SU-DHL-6 (cell line): ENCODE results near the gene ZNF423.

Experiments used
- CTCF ChIP-seq: fragments of 200-600 bp; sonication (generic); IDR thresholded peaks from one replicate; pipeline ENCODE4 v1.5.1; 2017; ENCODE audit warnings: antibody characterized with exemption, mild to moderate bottlenecking, low read length, moderate library complexity; ENCODE audit not compliant: insufficient read depth, poor library complexity, severe bottlenecking
- EZH2phosphoT487 ChIP-seq: fragments of 200-600 bp; sonication (generic), shearing (Covaris generic); conservative IDR thresholded peaks from 2 replicates; pipeline ENCODE4 v1.6.1; 2018; ENCODE audit warnings: mild to moderate bottlenecking, antibody characterized with exemption, low read length, moderate library complexity, mixed read lengths

DNA sequence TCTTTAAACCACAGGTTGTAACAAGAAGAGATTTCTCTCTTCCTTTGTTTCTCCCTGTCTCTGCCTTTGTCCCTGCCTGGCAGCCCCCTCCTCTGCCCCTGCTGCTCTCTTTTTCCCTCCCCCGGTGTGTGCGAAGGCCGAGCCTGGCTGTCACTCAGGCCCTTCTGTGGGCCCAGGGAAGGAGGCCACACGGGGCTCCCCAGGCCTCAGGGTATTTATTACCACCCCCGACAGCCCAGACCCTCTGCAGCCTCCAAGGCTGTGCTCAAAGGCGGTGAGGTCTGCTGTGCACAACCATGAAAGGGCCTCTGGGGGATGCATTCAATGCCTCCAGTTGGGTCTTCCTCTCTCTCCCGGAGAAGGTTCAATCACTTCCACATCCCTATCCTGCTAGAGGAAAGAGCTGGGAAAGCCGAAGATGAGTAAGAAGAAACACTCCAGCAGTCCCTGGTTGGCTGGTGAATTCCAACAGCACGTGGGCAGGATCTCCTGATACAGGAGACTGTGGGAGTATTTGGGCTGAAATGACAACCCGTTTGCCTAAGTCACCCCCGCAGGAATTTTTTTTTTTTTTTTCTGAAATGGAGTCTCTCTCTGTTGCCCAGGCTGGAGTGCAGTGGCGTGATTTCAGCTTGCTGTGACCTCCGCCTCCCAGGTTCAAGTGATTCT lies 34.2 kb downstream of the ZNF423 start:
- TF ChIP-seq CTCF (no peak), EZH2phosphoT487 (no peak)
